HG03039 (cell line): ENCODE measurements around the gene OAS2.
A peak's percentile ranks its signal among the peaks of the same experiment; 100 is the strongest.

Experiments used
- ATAC-seq: cut with Tn5 transposase; IDR thresholded peaks from one replicate; pipeline ENCODE4 v1.9.1; 2021; ENCODE audit warnings: mild to moderate bottlenecking, moderate library complexity; ENCODE audit not compliant: unreplicated experiment

Gene OAS2

DNA sequence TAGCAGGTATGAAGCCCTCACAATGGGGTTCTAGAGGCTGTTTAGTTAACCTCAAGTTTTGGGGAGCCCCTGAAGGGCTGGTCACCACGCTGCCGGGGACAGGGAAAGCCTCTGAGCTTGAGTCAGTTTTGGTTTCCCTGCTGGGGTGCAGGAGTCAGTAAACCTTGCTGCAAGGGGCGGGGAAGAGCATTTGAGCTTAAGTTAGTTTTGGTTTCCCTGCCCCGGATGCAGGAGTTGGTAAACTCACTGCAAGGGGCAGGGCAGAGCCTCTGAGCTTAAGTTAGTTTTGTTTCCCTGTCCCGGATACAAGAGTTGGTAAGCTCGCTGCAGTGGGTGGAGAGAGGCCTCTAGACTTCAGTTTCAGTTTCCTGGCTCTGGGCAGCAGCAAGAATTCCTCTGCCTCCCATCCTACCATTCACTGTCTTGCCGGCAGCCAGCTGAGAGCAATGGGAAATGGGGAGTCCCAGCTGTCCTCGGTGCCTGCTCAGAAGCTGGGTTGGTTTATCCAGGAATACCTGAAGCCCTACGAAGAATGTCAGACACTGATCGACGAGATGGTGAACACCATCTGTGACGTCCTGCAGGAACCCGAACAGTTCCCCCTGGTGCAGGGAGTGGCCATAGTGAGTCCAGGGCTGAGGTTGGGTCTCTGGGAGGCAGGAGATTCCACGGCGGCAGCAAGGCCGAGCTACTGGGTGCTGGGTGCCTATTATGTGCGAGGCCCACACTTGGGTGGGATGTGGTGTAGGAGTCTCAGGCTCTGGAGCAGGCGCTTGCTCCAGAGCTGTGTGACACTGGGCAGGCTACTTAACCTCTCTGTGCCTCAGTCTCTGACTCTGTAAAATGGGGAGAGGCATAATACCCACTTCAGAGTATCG is at the start of gene OAS2:
Gene OAS2, plus strand, starts transcription at position 357 of the 878 bp plus-strand sequence. Its CDS starts 90 bp downstream, at position 447.
- peak; percentile 84 for ATAC-seq

DNA sequence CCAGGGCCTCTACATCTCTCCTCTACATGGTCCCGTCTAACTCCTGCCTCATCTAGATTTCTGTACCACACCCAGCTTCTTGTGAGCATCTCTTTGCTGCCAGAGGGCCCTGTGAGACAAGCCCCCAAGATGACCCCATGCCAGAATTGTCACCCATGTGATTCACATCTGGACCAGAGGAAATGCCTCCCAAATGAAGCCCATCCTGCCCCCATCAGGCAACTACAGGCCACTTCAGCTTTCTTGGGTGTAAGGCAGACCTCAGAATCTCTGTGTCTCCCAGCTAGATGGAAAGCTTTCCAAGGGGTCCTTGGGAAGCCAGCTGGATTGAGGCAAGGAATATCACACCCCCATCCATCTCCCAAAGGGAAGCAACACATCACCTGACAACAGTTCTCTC is 49.3 kb upstream of the OAS2 start:
- no peak for ATAC-seq

DNA sequence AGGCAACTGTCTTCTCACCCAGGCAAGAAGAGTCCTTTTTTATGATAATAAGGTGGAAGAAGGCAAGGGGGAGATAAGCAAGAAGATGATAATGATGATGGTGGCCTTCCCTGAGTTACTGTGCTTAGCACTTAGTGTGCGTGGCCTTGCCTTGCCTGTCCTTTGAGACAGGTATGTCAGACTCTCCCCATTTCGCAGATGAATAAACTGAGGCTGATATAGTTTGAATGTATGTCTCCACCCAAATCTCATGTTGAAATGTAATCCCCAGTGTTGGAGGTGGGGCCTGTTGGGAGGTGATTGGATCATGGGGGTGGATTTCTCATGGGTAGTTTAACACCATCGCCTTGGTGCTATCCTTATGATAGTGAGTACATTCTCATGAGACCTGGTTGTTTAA is 48.6 kb upstream of the OAS2 start:
- ATAC-seq: no peak

DNA sequence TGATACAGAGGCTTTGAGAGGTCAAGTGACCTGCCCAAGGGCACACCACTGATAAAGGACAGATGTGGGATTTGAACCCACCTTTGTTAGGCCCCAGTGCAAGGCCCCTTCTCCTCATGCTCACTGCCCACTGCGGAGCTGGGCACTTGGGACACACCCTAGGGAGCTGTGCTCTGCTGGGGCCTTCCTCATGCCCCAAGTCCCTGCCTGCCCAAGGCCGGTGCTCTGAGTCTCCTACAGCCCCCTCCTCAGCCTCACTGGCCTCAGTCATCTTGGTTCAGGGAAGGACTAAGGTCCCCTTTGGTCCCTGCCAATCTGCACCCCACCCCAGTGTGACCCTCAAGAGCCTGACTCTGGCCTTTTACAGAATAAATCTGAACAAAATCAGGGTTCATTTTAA is 48.0 kb upstream of the OAS2 start:
- no peak for ATAC-seq

DNA sequence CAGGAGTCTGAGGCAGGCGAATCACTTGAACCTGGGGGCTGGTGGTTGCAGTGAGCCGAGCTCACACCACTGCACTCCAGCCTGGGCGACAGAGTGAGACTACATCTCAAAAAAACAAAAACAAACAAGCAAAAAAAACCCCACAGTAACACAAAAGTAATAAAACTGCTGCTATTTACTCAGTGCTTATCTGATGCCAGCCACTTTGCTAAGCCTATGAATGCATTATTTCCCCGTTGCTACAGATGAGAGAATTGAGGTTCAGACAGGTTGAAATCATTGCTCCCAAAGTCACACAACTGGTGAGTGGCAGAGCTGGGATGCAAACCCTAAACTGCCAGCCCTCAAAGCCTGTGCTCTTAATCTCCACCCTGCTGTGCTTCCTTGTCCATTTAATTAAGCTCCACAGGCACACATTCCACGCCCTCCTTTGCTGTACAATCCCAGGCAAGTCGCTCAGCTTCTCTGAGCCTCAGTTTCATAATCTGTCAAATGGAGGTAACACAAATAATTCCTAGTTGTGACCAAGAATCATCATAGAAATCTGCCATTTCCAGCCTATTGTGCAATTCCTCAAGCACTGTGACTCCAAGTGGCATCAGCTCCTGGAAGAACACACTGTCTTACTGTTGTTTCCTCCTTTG is 45.7 kb upstream of the OAS2 start:
- ATAC-seq: no peak

- no peak for ATAC-seq
These were observed 45.2 kb upstream of the OAS2 start for GRCh38 chr12:112933129-112933505.

GRCh38 chr12:112936264-112936663 is 42.1 kb upstream of the OAS2 start:
- ATAC-seq: no peak

- no peak for ATAC-seq
These were observed 41.4 kb upstream of the OAS2 start for GRCh38 chr12:112936927-112937326.

DNA sequence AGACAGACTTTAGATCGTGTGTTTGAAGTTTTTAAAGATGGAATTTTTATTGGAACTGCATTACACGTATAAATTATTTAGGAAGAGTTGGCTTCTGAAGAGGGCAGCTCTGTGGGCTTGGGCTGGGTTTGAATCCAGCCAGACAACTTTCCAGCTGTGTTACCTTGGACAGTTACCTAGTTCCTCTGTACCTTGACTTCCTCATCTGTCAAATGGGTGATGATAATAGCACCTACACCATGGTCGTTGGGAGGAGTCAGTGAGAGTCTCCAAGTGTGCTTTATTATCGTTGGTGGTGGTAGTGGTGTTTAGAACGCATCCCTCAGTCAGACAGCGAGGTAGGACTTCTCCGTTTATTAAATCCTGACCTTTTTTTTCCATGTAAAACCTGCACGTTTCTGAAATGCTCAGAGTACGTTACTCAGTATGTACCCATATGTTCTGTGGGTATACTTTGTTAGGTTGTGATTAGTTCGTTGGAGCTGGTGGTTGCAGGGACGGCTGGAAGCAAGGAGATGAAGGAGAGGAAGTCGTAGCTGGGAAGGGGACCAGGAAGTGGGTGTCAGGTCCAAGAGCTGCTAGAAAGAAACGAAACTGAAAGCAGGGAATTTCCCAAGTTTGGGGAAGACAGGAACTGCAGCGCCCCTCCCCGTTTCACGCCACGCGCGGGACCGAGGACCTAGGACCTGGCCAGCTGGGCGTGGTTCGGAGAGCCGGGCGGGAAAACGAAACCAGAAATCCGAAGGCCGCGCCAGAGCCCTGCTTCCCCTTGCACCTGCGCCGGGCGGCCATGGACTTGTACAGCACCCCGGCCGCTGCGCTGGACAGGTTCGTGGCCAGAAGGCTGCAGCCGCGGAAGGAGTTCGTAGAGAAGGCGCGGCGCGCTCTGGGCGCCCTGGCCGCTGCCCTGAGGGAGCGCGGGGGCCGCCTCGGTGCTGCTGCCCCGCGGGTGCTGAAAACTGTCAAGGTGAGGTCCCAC is 40.3 kb upstream of the OAS2 start, which contains the start of gene OAS3:
Gene OAS3, plus strand, starts transcription at position 734 of the 979 bp plus-strand sequence. Its CDS starts 57 bp downstream, at position 791.
- ATAC-seq: no peak

GRCh38 chr12:112938751-112939150 is 39.6 kb upstream of the OAS2 start:
- no peak for ATAC-seq

DNA sequence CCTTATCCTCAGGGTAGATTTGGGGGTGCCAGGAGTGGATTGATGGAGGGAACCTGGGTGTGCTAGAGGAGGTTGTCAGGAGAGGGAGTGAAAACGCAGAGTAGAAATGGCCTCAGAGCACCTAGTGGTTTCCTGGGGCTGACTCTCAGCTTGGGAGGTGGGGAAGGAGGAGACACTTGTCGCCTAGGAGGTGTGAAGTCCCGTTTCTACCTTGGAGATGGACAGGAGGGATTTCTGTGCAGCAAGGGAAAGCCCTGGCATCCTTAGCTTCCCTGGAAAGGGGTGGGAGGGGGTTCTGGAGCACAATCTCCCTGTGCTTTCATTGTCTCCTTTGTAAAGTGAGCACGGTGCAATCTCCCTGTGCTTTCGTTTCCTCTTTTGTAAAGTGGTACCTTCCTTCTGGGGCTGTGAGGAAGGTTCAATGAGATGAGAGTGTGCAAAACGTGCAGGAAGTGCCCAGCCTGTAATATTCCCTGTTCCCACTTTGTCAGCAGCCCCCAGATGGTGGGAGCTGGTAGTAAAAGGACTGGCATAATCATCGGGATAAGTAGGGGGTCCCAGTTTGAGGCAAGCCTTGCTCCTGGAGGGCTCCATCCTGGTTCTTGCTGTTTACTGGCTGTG is 38.4 kb upstream of the OAS2 start:
- ATAC-seq: no peak

- ATAC-seq: no peak
These were observed 36.6 kb upstream of the OAS2 start for GRCh38 chr12:112941528-112942335.

DNA sequence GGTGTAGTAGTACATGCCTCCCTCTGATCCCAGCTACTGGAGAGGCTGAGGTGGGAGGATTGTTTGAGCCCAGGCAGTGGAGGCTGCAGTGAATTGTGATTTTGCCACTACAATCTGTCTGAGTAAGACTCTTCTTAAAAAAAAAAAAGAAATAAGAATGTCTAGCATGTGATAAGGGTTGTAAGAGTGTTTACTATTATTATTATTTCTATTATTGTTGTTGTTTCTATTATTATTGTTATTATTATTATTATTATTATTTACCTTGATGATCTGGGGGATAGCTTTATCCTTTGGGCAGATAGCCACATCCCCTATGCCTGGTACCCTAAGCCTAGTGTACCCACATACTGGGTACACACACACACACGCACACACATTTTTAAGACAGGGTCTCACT is 35.7 kb upstream of the OAS2 start:
- ATAC-seq: no peak

DNA sequence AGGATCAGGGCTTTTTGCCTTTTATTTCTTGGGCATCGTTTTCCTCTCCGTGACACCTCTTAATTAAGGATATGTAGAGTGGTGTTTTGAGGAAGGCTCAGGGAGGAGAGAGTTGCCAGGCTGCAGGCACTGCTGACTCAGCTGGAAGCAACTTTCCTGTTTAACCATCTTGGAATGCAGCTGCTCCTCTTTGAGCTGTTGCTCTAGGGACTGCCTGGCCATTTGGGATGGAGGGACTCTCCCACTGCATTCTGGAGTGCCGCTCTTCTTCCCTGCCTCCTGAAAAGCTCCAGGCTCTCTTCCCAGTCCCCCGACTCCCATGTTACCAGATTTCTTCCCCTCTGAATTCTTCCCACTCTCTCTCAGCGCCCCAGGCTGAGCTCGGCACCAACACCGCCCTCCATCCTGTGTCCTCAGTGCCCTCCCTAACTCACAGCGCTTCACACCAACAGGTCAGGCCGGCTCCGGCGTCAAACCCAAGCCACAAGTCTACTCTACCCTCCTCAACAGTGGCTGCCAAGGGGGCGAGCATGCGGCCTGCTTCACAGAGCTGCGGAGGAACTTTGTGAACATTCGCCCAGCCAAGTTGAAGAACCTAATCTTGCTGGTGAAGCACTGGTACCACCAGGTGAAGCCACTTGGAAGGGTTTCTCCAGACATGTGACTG is 34.2 kb upstream of the OAS2 start:
- ATAC-seq: no peak

GRCh38 chr12:112945515-112945914 is 32.8 kb upstream of the OAS2 start:
- no peak for ATAC-seq

- no peak for ATAC-seq
These were observed 31.9 kb upstream of the OAS2 start for GRCh38 chr12:112946236-112947000.

- no peak for ATAC-seq
These were observed 31.0 kb upstream of the OAS2 start for GRCh38 chr12:112947314-112947713.

- no peak for ATAC-seq
These were observed 30.6 kb upstream of the OAS2 start for GRCh38 chr12:112947761-112948160.
